ENCODE results near the gene ID1. TPM values are rescaled to one million over a fixed set of nuclear protein-coding genes. Genes with fewer than 3 reads are reported as not detected.
A peak's percentile ranks its signal among the peaks of the same experiment; 100 is the strongest.

ID1 gene
- total RNA-seq, 1 experiment from 2014 or later = 360 TPM

DNA sequence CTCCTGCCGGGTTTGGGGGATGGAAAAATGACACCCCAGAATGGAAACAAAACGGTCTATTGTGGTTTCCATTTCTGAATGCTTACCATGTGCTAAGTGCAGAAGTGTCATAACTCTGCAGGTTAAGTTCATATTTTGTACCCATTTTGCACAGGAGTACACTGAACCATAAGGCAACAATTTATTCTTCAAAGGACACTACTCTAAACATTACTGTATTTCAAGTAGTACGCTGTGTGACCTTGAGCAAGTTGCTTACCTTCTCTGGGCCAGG, 9.8 kb upstream of the ID1 start:
- Histone ChIP-seq H3T11ph (ENCODE audit: low read length) (no peak overlapping the region), H2AK5ac (ENCODE audit: insufficient read length, low read length) (no peak overlapping the region), H2BK120ac (ENCODE audit: low read depth, low read length, poor library complexity, severe bottlenecking) (no peak overlapping the region), H4K8ac (replicated peaks; ENCODE audit: insufficient read length, low read depth, low read length) (no peak overlapping the region), H2BK5ac (ENCODE audit: insufficient read length, low read length) (no peak overlapping the region), H2BK15ac (ENCODE audit: low read depth, low read length) (no peak overlapping the region), H3K4me1 (ENCODE audit: insufficient read depth, low read length) (peaks cover 7% of the 10 kb centered on the region; the same call in 1 of the 2 replicates), H4K91ac (ENCODE audit: insufficient read length, low read depth, low read length) (no peak overlapping the region), H3K79me2 (ENCODE audit: insufficient read depth, low read length) (no peaks in the 10 kb centered on the region), H3K27me3 (ENCODE audit: insufficient read depth, low read length) (no peaks in the 10 kb centered on the region), H3K9ac (ENCODE audit: extremely low read depth, insufficient read length, low read length) (no peak overlapping the region), H4K20me1 (ENCODE audit: control insufficient read depth, insufficient read depth, insufficient read length) (no peaks in the 10 kb centered on the region), H3K9me3 (ENCODE audit: control insufficient read depth, low read depth, low read length) (no peaks in the 10 kb centered on the region), H3K23me2 (ENCODE audit: insufficient read length, low read depth, low read length, poor library complexity, severe bottlenecking) (no peaks in the 10 kb centered on the region), H3K4ac (ENCODE audit: low read depth, low read length) (no peak overlapping the region), H2AFZ (ENCODE audit: low read length) (no peak overlapping the region), H2BK20ac (ENCODE audit: low read depth, low read length, poor library complexity, severe bottlenecking) (no peak overlapping the region), H3K27ac (ENCODE audit: insufficient read length, low read depth, low read length) (no peak overlapping the region), H3K4me2 (ENCODE audit: insufficient read depth, insufficient read length, low read length) (no peak overlapping the region), H3K23ac (ENCODE audit: insufficient read length, low read depth, low read length) (no peak overlapping the region), H3K18ac (ENCODE audit: insufficient read length, low read depth, low read length) (no peak overlapping the region), H4K5ac (ENCODE audit: insufficient read length, low read depth, low read length) (no peak overlapping the region), H2BK12ac (ENCODE audit: insufficient read length, low read depth, low read length) (no peak overlapping the region), H3K79me1 (ENCODE audit: insufficient read depth, low read depth, low read length, poor library complexity, severe bottlenecking) (no peaks in the 10 kb centered on the region), H3K14ac (ENCODE audit: insufficient read depth, low read length) (no peak overlapping the region), H3K56ac (ENCODE audit: insufficient read length, low read depth, low read length) (no peak overlapping the region)
- WGBS (ENCODE audit: extremely low coverage, insufficient read length, low lambda C conversion rate) = no CpG with 5 or more reads among the region's 3 CpGs
- H3K36me3 Mint-ChIP-seq (ENCODE audit: insufficient read depth in 1 of 3, low read depth in 3 of 3) = no peaks in the 10 kb centered on the region; a peak in 1 of 7 replicates
- no peaks in the 10 kb centered on the region; the same call in 1 of the 2 replicates for H3K27me3 Mint-ChIP-seq (ENCODE audit: low read depth)
- TF ChIP-seq, protein P1, sequence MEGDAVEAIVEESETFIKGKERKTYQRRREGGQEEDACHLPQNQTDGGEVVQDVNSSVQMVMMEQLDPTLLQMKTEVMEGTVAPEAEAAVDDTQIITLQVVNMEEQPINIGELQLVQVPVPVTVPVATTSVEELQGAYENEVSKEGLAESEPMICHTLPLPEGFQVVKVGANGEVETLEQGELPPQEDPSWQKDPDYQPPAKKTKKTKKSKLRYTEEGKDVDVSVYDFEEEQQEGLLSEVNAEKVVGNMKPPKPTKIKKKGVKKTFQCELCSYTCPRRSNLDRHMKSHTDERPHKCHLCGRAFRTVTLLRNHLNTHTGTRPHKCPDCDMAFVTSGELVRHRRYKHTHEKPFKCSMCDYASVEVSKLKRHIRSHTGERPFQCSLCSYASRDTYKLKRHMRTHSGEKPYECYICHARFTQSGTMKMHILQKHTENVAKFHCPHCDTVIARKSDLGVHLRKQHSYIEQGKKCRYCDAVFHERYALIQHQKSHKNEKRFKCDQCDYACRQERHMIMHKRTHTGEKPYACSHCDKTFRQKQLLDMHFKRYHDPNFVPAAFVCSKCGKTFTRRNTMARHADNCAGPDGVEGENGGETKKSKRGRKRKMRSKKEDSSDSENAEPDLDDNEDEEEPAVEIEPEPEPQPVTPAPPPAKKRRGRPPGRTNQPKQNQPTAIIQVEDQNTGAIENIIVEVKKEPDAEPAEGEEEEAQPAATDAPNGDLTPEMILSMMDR (conservative IDR thresholded peaks at IDR 0.05) = no peak
- peak overlapping the region in 1 of 2 experiments; percentile 66; a peak in 3 of 5 replicates for H3K4me3 Mint-ChIP-seq
- no peaks in the 10 kb centered on the region; a peak in 2 of 5 replicates for H3K9me3 Mint-ChIP-seq
- no peak for DNase-seq
- H3K27ac Mint-ChIP-seq = peak overlapping the region; percentile 68 to 99 (median 99)
- peaks cover 51 to 52% of the 10 kb centered on the region in 2 experiments for H3K4me1 Mint-ChIP-seq
